G401.6 (cell line): ENCODE measurements around the gene SAV1.
"Not testable (repeated sequence)": the region's sequence is repeated elsewhere in the genome, so short reads cannot be mapped to it uniquely, and the experiment has no call there.

Experiments
- FAIRE-seq: peaks from 2 replicates; lab custom pipeline; 2012; peaks lifted over from hg19 to GRCh38; lab: Jason Lieb, UNC

The SAV1 gene

GRCh38 chr14:50667996-50668825 is at the start of gene SAV1:
Gene SAV1 (minus strand): TSS chr14:50668306. CDS start chr14:50667967, 339 bp downstream.
- peak; percentile 41 for FAIRE-seq

GRCh38 chr14:50717811-50718210 is 49.7 kb upstream of the SAV1 start:
- no peak for FAIRE-seq

- FAIRE-seq, result peak; percentile 89
Measured at GRCh38 chr14:50714450-50715073, 46.5 kb upstream of the SAV1 start.

GRCh38 chr14:50711043-50711442 is 42.9 kb upstream of the SAV1 start:
- FAIRE-seq, result no peak

- no peak for FAIRE-seq
Measured at GRCh38 chr14:50705026-50705593, 37.0 kb upstream of the SAV1 start.

GRCh38 chr14:50704454-50705010 is 36.4 kb upstream of the SAV1 start:
- no peak for FAIRE-seq

- no peak for FAIRE-seq
Measured at GRCh38 chr14:50697659-50698290, 29.7 kb upstream of the SAV1 start.

- FAIRE-seq, result not testable (repeated sequence)
Measured at GRCh38 chr14:50694260-50694659, 26.2 kb upstream of the SAV1 start.

GRCh38 chr14:50688875-50689274 is 20.8 kb upstream of the SAV1 start:
- FAIRE-seq, result no peak

GRCh38 chr14:50679674-50680073 is 11.6 kb upstream of the SAV1 start:
- no peak for FAIRE-seq

GRCh38 chr14:50678163-50678562 is 10.1 kb upstream of the SAV1 start:
- FAIRE-seq, result no peak

- FAIRE-seq, result no peak
Measured at GRCh38 chr14:50677527-50678063, 9.5 kb upstream of the SAV1 start.

GRCh38 chr14:50676814-50677516 is 8.9 kb upstream of the SAV1 start:
- no peak for FAIRE-seq

- FAIRE-seq, result no peak
Measured at GRCh38 chr14:50675597-50675996, 7.5 kb upstream of the SAV1 start.

- FAIRE-seq, result no peak
Measured at GRCh38 chr14:50670866-50671256, 2.8 kb upstream of the SAV1 start.

GRCh38 chr14:50670196-50670865 is 2.2 kb upstream of the SAV1 start:
- no peak for FAIRE-seq

GRCh38 chr14:50669441-50669986 is 1.4 kb upstream of the SAV1 start:
- no peak for FAIRE-seq

- FAIRE-seq, result no peak
Measured at GRCh38 chr14:50668826-50669143, 679 bp upstream of the SAV1 start.

GRCh38 chr14:50667684-50667995 is 466 bp downstream of the SAV1 start:
- no peak for FAIRE-seq

GRCh38 chr14:50666772-50667683 is 1.1 kb downstream of the SAV1 start:
- FAIRE-seq, result no peak
